ENCODE measurements around the gene RRM2.

RRM2 gene

DNA sequence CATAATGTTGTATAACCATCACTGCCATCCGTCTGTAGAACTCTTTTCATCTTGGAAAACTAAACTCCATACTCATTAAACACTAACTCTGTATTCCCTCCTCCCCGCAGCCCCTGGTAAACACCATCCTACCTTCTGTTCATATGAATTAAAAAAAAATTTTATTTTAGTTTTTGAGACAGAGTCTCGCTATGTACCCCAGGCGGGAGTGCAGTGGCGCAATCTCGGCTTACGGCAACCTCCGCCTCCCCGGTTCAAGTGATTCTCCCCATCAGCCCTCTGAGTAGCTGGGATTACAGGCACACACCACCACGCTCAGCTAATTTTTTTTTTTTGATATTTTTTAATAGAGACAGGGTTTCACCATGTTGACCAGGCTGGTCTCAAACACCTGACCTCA, 52.9 kb downstream of the RRM2 start:
- DNase-seq: no peak

- no peak for DNase-seq
Observed at GRCh38 chr2:10178751-10179150, 56.2 kb downstream of the RRM2 start.

DNA sequence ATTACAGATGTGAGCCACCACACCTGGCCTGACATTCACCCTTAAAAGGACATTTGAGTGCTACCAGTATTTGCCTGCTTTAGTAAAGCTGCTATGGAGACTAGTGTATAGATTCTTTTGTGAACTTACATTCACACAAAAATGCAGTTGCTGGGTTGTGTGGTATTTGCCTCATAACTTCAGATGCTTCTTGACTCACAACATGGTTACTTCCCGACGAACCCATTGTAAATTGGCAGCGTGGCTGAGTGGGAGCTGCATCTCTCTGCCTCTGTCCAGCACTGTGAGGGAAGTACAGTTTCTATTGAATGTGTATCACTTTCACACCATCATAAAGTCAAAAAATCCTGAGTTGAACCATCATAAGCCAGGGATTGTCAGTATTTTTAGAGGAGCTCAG, 56.9 kb downstream of the RRM2 start:
- DNase-seq: no peak

DNA sequence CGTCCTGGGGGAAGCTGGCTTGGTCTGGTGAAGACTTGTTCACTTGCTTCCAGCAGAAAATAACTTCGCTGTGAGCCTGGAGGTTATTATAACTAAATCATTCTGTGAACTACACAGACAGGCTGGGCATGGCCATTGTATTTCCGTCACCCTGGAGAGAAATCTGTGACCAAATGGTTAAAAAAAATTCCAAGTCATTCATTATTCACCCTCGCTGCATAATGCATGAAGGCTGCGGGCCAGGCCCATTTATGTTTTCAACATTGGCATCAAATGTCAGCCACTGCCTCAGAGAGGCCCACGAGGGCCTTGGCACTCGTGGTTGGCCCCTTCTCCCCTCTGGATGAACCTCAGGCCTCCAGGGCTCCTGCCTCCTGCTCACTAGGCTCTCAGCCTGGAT, 57.7 kb downstream of the RRM2 start:
- DNase-seq: no peak
